OCI-LY1 (cell line): ENCODE results near the gene CACNA1H.
"Not testable (repeated sequence)": the region's sequence is repeated elsewhere in the genome, so short reads cannot be mapped to it uniquely, and the experiment has no call there.

Experiments
- EZH2 ChIP-seq: fragments of 200-600 bp; sonication (generic), shearing (Covaris generic); IDR thresholded peaks from 2 replicates; pipeline ENCODE4 v1.8.0; 2017; ENCODE audit warnings: borderline replicate concordance, mixed run types, mild to moderate bottlenecking, antibody characterized with exemption, low read length, moderate library complexity, mixed read lengths
- TF ChIP-seq, protein P1 (sequence below): fragments of 200-600 bp; sonication (generic), shearing (Covaris generic); IDR thresholded peaks from 2 replicates; pipeline ENCODE4 v1.5.1; 2017; ENCODE audit warnings: mild to moderate bottlenecking, antibody characterized with exemption, low read length, moderate library complexity, mixed read lengths

- TF ChIP-seq, protein P1, sequence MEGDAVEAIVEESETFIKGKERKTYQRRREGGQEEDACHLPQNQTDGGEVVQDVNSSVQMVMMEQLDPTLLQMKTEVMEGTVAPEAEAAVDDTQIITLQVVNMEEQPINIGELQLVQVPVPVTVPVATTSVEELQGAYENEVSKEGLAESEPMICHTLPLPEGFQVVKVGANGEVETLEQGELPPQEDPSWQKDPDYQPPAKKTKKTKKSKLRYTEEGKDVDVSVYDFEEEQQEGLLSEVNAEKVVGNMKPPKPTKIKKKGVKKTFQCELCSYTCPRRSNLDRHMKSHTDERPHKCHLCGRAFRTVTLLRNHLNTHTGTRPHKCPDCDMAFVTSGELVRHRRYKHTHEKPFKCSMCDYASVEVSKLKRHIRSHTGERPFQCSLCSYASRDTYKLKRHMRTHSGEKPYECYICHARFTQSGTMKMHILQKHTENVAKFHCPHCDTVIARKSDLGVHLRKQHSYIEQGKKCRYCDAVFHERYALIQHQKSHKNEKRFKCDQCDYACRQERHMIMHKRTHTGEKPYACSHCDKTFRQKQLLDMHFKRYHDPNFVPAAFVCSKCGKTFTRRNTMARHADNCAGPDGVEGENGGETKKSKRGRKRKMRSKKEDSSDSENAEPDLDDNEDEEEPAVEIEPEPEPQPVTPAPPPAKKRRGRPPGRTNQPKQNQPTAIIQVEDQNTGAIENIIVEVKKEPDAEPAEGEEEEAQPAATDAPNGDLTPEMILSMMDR: not testable (repeated sequence)
- TF ChIP-seq EZH2: not testable (repeated sequence)
Measured at GRCh38 chr16:1256296-1256873, 103.5 kb downstream of the CACNA1H start.
